HG03108 (cell line): ENCODE measurements around the gene RPL7L1.
"Not testable (repeated sequence)": the region's sequence is repeated elsewhere in the genome, so short reads cannot be mapped to it uniquely, and the experiment has no call there.

Experiments used
- ATAC-seq: cut with Tn5 transposase; IDR thresholded peaks from one replicate; pipeline ENCODE4 v1.9.1; 2021; ENCODE audit warnings: moderate library complexity; ENCODE audit not compliant: unreplicated experiment

Gene RPL7L1

GRCh38 chr6:42879372-42880239 lies at the start of gene RPL7L1:
RPL7L1 (plus strand) TSS chr6:42879616; CDS start chr6:42879911, 295 bp downstream.
- peak; percentile 91 for ATAC-seq

GRCh38 chr6:42831237-42831636 lies 48.2 kb upstream of the RPL7L1 start:
- no peak for ATAC-seq

- no peak for ATAC-seq
These were observed 45.4 kb upstream of the RPL7L1 start for GRCh38 chr6:42834056-42834455.

- no peak for ATAC-seq
These were observed 37.4 kb upstream of the RPL7L1 start for GRCh38 chr6:42841844-42842584.

GRCh38 chr6:42845327-42845694 lies 34.1 kb upstream of the RPL7L1 start:
- no peak for ATAC-seq

- no peak for ATAC-seq
These were observed 32.9 kb upstream of the RPL7L1 start for GRCh38 chr6:42846505-42846904.

GRCh38 chr6:42848700-42849099 lies 30.7 kb upstream of the RPL7L1 start:
- no peak for ATAC-seq

- no peak for ATAC-seq
These were observed 27.8 kb upstream of the RPL7L1 start for GRCh38 chr6:42851599-42851998.

- ATAC-seq, result no peak
These were observed 19.4 kb upstream of the RPL7L1 start for GRCh38 chr6:42860036-42860435.

GRCh38 chr6:42860481-42860880 lies 18.9 kb upstream of the RPL7L1 start:
- ATAC-seq, result no peak

GRCh38 chr6:42864602-42865001 lies 14.8 kb upstream of the RPL7L1 start:
- ATAC-seq, result no peak

GRCh38 chr6:42870145-42870936 lies 9.1 kb upstream of the RPL7L1 start:
- no peak for ATAC-seq

GRCh38 chr6:42871711-42872110 lies 7.7 kb upstream of the RPL7L1 start:
- ATAC-seq, result no peak

- no peak for ATAC-seq
These were observed 6.1 kb upstream of the RPL7L1 start for GRCh38 chr6:42873313-42873712.

- ATAC-seq, result no peak
These were observed 1.7 kb upstream of the RPL7L1 start for GRCh38 chr6:42877695-42878094.

- ATAC-seq, result not testable (repeated sequence)
These were observed 913 bp downstream of the RPL7L1 start for GRCh38 chr6:42880240-42880817.

- not testable (repeated sequence) for ATAC-seq
These were observed 1.5 kb downstream of the RPL7L1 start for GRCh38 chr6:42880871-42881270.

- ATAC-seq, result no peak
These were observed 6.3 kb downstream of the RPL7L1 start for GRCh38 chr6:42885702-42886101.

- not testable (repeated sequence) for ATAC-seq
These were observed 8.8 kb downstream of the RPL7L1 start for GRCh38 chr6:42888201-42888600.

GRCh38 chr6:42889815-42890214 lies 10.4 kb downstream of the RPL7L1 start:
- no peak for ATAC-seq
